IMR-90 (cell line): ENCODE data around the gene MFSD6. TPM values are rescaled to one million over a fixed set of nuclear protein-coding genes. Genes with fewer than 3 reads are reported as not detected.

Source experiments
- ATAC-seq: fragments of 200-7000 bp; cut with Tn5 transposase; 2 replicates; pipeline ENCODE4 v1.9.1; 2020; ENCODE audit warnings: low read depth, mild to moderate bottlenecking, moderate library complexity
- BruUV-seq: library from RNA; stranded (reverse); fragments of 400-500 nt; replicated peaks from 2 replicates; lab custom pipeline; 2021; lab: Mats Ljungman, UMichigan
- CTCF ChIA-PET: fragments of 300-600 bp; formaldehyde crosslinking; extraction: SDS; loops from one replicate; lab custom pipeline; 2021; ENCODE audit warnings: antibody characterized with exemption; lab: Yijun Ruan, JAX
- POLR2A ChIA-PET: fragments of 300-600 bp; sonication (Branson Sonifier 250); formaldehyde crosslinking; loops from one replicate; lab custom pipeline; 2022; ENCODE audit warnings: antibody characterized with exemption; ENCODE audit not compliant: unreplicated experiment; lab: Charles Lee
- DNase-seq: peaks from one replicate; pipeline ENCODE4 v3.0.0; 2013
- H2AFZ ChIP-seq: replicated peaks from 2 replicates; pipeline ENCODE3; 2013; ENCODE audit warnings: low read length, mild to moderate bottlenecking; ENCODE audit not compliant: poor library complexity
- H2AK5ac ChIP-seq: 2 replicates; pipeline ENCODE4 v1.6.1; 2013; ENCODE audit warnings: low read depth, low read length, inconsistent platforms
- H2AK9ac ChIP-seq: replicated peaks from 2 replicates; pipeline ENCODE3; 2013; ENCODE audit warnings: mild to moderate bottlenecking, low read depth, low read length, moderate library complexity; ENCODE audit not compliant: poor library complexity
- H2BK120ac ChIP-seq: 2 replicates; pipeline ENCODE4 v1.6.1; 2013; ENCODE audit warnings: low read depth, low read length, inconsistent platforms
- H2BK15ac ChIP-seq: 3 replicates; pipeline ENCODE4 v1.6.1; 2013; ENCODE audit warnings: low read depth, low read length, inconsistent platforms
- H2BK20ac ChIP-seq: 2 replicates; pipeline ENCODE4 v1.6.1; 2013; ENCODE audit warnings: low read depth, mild to moderate bottlenecking, inconsistent platforms, low read length, moderate library complexity
- H2BK5ac ChIP-seq: 2 replicates; pipeline ENCODE4 v1.6.1; 2013; ENCODE audit warnings: mild to moderate bottlenecking, low read depth, low read length, inconsistent platforms; ENCODE audit not compliant: poor library complexity, severe bottlenecking
- H3K14ac ChIP-seq: replicated peaks from 2 replicates; pipeline ENCODE4 v1.6.1; 2013; ENCODE audit warnings: low read depth, low read length, inconsistent platforms
- H3K18ac ChIP-seq: 2 replicates; pipeline ENCODE4 v1.6.1; 2013; ENCODE audit warnings: low read depth, low read length, control low read depth
- H3K23ac ChIP-seq: 2 replicates; pipeline ENCODE4 v1.6.1; 2013; ENCODE audit warnings: low read depth, low read length, inconsistent platforms
- H3K27ac ChIP-seq: 2 replicates; pipeline ENCODE4 v1.5.1; 2013; ENCODE audit warnings: mild to moderate bottlenecking, control low read depth, low read length; ENCODE audit not compliant: insufficient read depth
- H3K27me3 ChIP-seq: 2 replicates; pipeline ENCODE4 v1.6.1; 2013; ENCODE audit warnings: low read length; ENCODE audit not compliant: control insufficient read depth, insufficient read depth
- H3K36me3 ChIP-seq: 2 replicates; pipeline ENCODE4 v1.6.1; 2013; ENCODE audit warnings: low read length, mixed read lengths; ENCODE audit not compliant: control insufficient read depth, insufficient read depth
- H3K4ac ChIP-seq: 2 replicates; pipeline ENCODE4 v1.6.1; 2013; ENCODE audit warnings: low read depth, low read length, inconsistent platforms
- H3K4me1 ChIP-seq: 2 replicates; pipeline ENCODE4 v1.6.1; 2013; ENCODE audit warnings: low read length, mixed read lengths; ENCODE audit not compliant: control insufficient read depth, insufficient read depth
- H3K4me2 ChIP-seq: 2 replicates; pipeline ENCODE4 v1.6.1; 2013; ENCODE audit warnings: low read depth, mild to moderate bottlenecking, control low read depth, low read length, moderate library complexity
- H3K4me3 ChIP-seq: 2 replicates; pipeline ENCODE4 v1.5.1; 2013; ENCODE audit warnings: low read depth, mild to moderate bottlenecking, control low read depth, low read length, moderate library complexity; ENCODE audit not compliant: insufficient read depth
- H3K56ac ChIP-seq: 2 replicates; pipeline ENCODE4 v1.6.1; 2013; ENCODE audit warnings: low read length, inconsistent platforms; ENCODE audit not compliant: insufficient read depth; ENCODE audit errors: extremely low read depth
- H3K79me1 ChIP-seq, 2 experiments: 2 replicates each; pipeline ENCODE4 v1.6.1; 2013; ENCODE audit warnings: low read length in 2 of 2, inconsistent platforms in 1 of 2, low read depth in 1 of 2
- H3K9ac ChIP-seq: 2 replicates; pipeline ENCODE4 v1.6.1; 2013; ENCODE audit warnings: low read depth, low read length, control low read depth
- H3K9me1 ChIP-seq: 2 replicates; pipeline ENCODE4 v1.6.1; 2013; ENCODE audit warnings: low read length, inconsistent platforms; ENCODE audit not compliant: insufficient read depth
- H3K9me3 ChIP-seq: 2 replicates; pipeline ENCODE4 v1.6.1; 2013; ENCODE audit warnings: low read length; ENCODE audit not compliant: control insufficient read depth, insufficient read depth
- H4K20me1 ChIP-seq: 2 replicates; pipeline ENCODE4 v1.6.1; 2013; ENCODE audit warnings: low read length, inconsistent platforms; ENCODE audit not compliant: insufficient read depth
- H4K5ac ChIP-seq: 2 replicates; pipeline ENCODE4 v1.6.1; 2013; ENCODE audit warnings: mild to moderate bottlenecking, low read depth, low read length, control low read depth
- H4K8ac ChIP-seq, 2 experiments: 2 replicates each; pipeline ENCODE4 v1.6.1; 2013; ENCODE audit warnings: low read depth in 2 of 2, low read length in 2 of 2, control low read depth in 1 of 2, inconsistent platforms in 1 of 2
- H4K91ac ChIP-seq: 2 replicates; pipeline ENCODE4 v1.6.1; 2013; ENCODE audit warnings: low read depth, low read length, inconsistent platforms; ENCODE audit not compliant: insufficient read depth
- CEBPB ChIP-seq: IDR thresholded peaks from 2 replicates; pipeline ENCODE4 v1.6.1; 2012; ENCODE audit warnings: low read depth, low read length, improper control_type of control experiment
- FOS ChIP-seq: fragments of 150-350 bp; IDR thresholded peaks from 2 replicates; pipeline ENCODE4 v1.6.1; 2016; ENCODE audit warnings: low read depth, low read length
- MAFK ChIP-seq: IDR thresholded peaks from 2 replicates; pipeline ENCODE4 v1.6.1; 2012; ENCODE audit warnings: low read depth, low read length, improper control_type of control experiment
- MXI1 ChIP-seq: IDR thresholded peaks from 2 replicates; pipeline ENCODE4 v1.6.1; 2012; ENCODE audit warnings: low read depth, mild to moderate bottlenecking, low read length, moderate library complexity, borderline replicate concordance
- POLR2A ChIP-seq: IDR thresholded peaks from 2 replicates; pipeline ENCODE4 v1.6.1; 2012; ENCODE audit warnings: mild to moderate bottlenecking, low read depth, low read length
- RCOR1 ChIP-seq: IDR thresholded peaks from 2 replicates; pipeline ENCODE4 v1.6.1; 2012; ENCODE audit warnings: mild to moderate bottlenecking, low read length, improper control_type of control experiment; ENCODE audit not compliant: insufficient replicate concordance
- SMC3 ChIP-seq: fragments of 150-350 bp; IDR thresholded peaks from 2 replicates; pipeline ENCODE4 v1.6.1; 2016; ENCODE audit warnings: low read depth, mild to moderate bottlenecking, antibody characterized with exemption, low read length, moderate library complexity
- WGBS, 2 experiments: methylation state at CpG; one replicate each; pipeline versions ENCODE4 v1.1.5 to v1.1.7; 2013; ENCODE audit warnings: missing lambda C conversion rate in 2 of 2; ENCODE audit not compliant: insufficient read length in 1 of 2; ENCODE audit errors: extremely low coverage in 2 of 2; 5-methylcytosine and 5-hydroxymethylcytosine counted together
- dilution Hi-C: fragments of 300-500 bp; cut with HindIII; formaldehyde crosslinking; loops from one replicate; pipeline ENCODE4 v1.14.3; 2018; ENCODE audit warnings: low sequenced_read_pairs; ENCODE audit not compliant: unreplicated experiment
- in situ Hi-C: fragments of 300-500 bp; cut with MboI; formaldehyde crosslinking; loops from 3 replicates; pipeline ENCODE4 v1.14.3; 2019; ENCODE audit warnings: low sequenced_read_pairs, inconsistent platforms, mixed read lengths
- intact Hi-C: fragments of 100-400 bp; cut with micrococcal nuclease; formaldehyde crosslinking; loops from 2 replicates; pipeline ENCODE4 v1.10.0; 2022
- polyA plus RNA-seq, 3 experiments: library from polyadenylated mRNA; depleted of rRNA; stranded (reverse); fragments of >200 nt; gene quantifications; 2 replicates each; pipeline ENCODE4 v1.2.3, GENCODE V29; 2012; ENCODE audit warnings: low replicate concordance in 1 of 3
- total RNA-seq: library from RNA; depleted of rRNA; stranded (reverse); fragments of >200 nt; gene quantifications from 2 replicates; pipeline ENCODE4 v1.2.3, GENCODE V29; 2012
- TF ChIP-seq, protein P1 (sequence below): fragments of 150-350 bp; IDR thresholded peaks from 2 replicates; pipeline ENCODE4 v1.6.1; 2016; ENCODE audit warnings: low read depth, mild to moderate bottlenecking, low read length, moderate library complexity, borderline replicate concordance

Gene MFSD6
- total and polyA plus RNA-seq, 2 of the 4 experiments (the other 2 are of a cell fraction): 4.2 to 7.7 TPM

GRCh38 chr2:190454795-190455194, 46.6 kb downstream of the MFSD6 start:
- Histone ChIP-seq H3K27ac (no peak overlapping the region), H3K4me3 (no peak overlapping the region), H3K4me2 (no peak overlapping the region), H2BK20ac (no peak overlapping the region), H2AK9ac (no peak overlapping the region), H3K9ac (no peak overlapping the region), H2BK15ac (no peak overlapping the region), H4K8ac (no peak overlapping the region), H3K4me1 (peaks cover 2% of the 10 kb centered on the region), H3K4ac (no peak overlapping the region), H3K18ac (no peak overlapping the region), H3K56ac (no peak overlapping the region), H2AFZ (no peak overlapping the region), H3K9me1 (peaks cover under 1% of the 10 kb centered on the region; the same call in 1 of the 2 replicates), H2AK5ac (no peak overlapping the region), H3K14ac (no peak overlapping the region), H4K20me1 (no peaks in the 10 kb centered on the region), H4K91ac (no peak overlapping the region), H4K5ac (no peak overlapping the region), H3K27me3 (no peaks in the 10 kb centered on the region), H3K23ac (no peak overlapping the region), H3K9me3 (no peaks in the 10 kb centered on the region), H2BK5ac (no peak overlapping the region), H3K79me1 (no peaks in the 10 kb centered on the region), H2BK120ac (no peak overlapping the region), H3K36me3 (no peaks in the 10 kb centered on the region)
- BruUV-seq: no TSS peak
- TF ChIP-seq RCOR1 (no peak), FOS (no peak), MXI1 (no peak), POLR2A (no peak), CEBPB (no peak), MAFK (no peak), SMC3 (no peak)
- TF ChIP-seq, protein P1, sequence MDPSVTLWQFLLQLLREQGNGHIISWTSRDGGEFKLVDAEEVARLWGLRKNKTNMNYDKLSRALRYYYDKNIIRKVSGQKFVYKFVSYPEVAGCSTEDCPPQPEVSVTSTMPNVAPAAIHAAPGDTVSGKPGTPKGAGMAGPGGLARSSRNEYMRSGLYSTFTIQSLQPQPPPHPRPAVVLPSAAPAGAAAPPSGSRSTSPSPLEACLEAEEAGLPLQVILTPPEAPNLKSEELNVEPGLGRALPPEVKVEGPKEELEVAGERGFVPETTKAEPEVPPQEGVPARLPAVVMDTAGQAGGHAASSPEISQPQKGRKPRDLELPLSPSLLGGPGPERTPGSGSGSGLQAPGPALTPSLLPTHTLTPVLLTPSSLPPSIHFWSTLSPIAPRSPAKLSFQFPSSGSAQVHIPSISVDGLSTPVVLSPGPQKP: no peak
- ChIA-PET CTCF (no interaction called here), POLR2A (no interaction called here)
- no peak for ATAC-seq
- WGBS, 2 experiments: no CpG with 5 or more reads among the region's 2 CpGs
- dilution Hi-C loops (no loop called here), in situ Hi-C loops (no loop called here), intact Hi-C loops (no loop called here)
- no peak for DNase-seq
